Gastrocnemius medialis (tissue), 4 donors: ENCODE data around the gene KRT77.

Source experiments
- CTCF ChIP-seq, 5 experiments: fragments of 450-650 bp in 3 of 5; fragments of 200-600 bp in 2 of 5; sonication (generic) in 2 of 5; IDR thresholded peaks in 4 of 5; conservative IDR thresholded peaks in 1 of 5; 1 replicate in 4 of 5; 2 replicates in 1 of 5; pipeline ENCODE4 v1.5.1; 2016 to 2019; ENCODE audit warnings: antibody characterized with exemption in 5 of 5, mild to moderate bottlenecking in 3 of 5, moderate library complexity in 3 of 5
- POLR2A ChIP-seq, 2 donors: fragments of 450-650 bp; IDR thresholded peaks; one replicate each; pipeline ENCODE4 v1.6.1; 2017; ENCODE audit warnings: antibody characterized with exemption in 2 of 2, mild to moderate bottlenecking in 2 of 2, moderate library complexity in 2 of 2

- no peak for TF ChIP-seq CTCF (IDR thresholded peaks at IDR 0.05 in 4 of 5, conservative IDR thresholded peaks at IDR 0.05 in 1 of 5)
- TF ChIP-seq POLR2A (IDR thresholded peaks at IDR 0.05), result no peak
These were observed 19.6 kb downstream of the KRT77 start for GRCh38 chr12:52683575-52684300.
